ENCODE results near the gene DOCK10.
"Not testable (repeated sequence)": the region's sequence is repeated elsewhere in the genome, so short reads cannot be mapped to it uniquely, and the experiment has no call there.

The DOCK10 gene

DNA sequence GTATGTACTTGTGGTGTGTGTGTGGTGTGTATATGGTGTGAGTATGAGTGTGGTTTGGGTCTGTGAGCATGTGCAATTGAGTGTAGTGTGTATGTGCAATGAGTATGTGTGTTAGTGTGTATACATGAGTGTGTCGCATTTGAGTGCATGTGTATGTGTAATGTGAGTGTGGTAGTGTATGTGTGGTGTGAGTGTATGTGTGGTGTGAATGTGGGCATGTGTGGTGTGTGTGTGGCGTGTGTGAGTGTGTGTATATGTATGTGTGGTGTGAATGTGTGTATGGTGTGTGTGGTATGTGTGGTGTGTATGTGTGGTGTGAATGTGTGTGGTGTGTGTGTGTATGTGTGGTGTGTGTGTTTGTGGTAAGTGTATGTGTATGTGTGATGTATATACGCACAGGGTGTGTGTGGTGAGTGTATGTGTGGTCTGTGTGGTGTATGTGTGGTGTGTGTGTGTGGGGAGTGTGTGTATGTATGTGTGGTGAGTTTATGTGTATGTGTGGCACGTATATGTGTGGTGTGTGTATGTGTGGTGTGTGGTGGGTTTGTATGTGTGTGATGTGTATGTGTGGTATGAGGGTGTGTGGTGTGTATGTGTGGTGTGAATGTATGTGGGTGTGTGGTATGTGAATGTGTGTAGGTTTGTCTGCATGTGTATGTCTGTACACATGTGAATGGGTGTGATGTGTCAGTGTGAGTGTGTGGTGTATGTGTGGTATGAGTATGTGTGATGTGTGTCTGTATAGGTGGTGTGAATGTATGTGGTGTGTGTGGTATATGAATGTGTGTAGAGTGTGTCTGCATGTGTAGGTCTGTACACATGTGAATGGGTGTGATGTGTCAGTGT lies 123.4 kb downstream of the DOCK10 start (continued):
- no peak for TF ChIP-seq TSHZ2 (CRISPR knock-in tag; IDR thresholded peaks at IDR 0.05)
- TF ChIP-seq TOX (CRISPR knock-in tag; IDR thresholded peaks at IDR 0.05; ENCODE audit: borderline replicate concordance), result no peak
- no peak for TF ChIP-seq BACH2 (CRISPR knock-in tag; IDR thresholded peaks at IDR 0.05; ENCODE audit: borderline replicate concordance)
- no peak for TF ChIP-seq ZFP30 (CRISPR knock-in tag; IDR thresholded peaks at IDR 0.05)
- no peak for TF ChIP-seq OSR1 (CRISPR knock-in tag; IDR thresholded peaks at IDR 0.05)
- no peak for TF ChIP-seq GLIS3 (CRISPR knock-in tag; IDR thresholded peaks at IDR 0.05)
- TF ChIP-seq PATZ1 (CRISPR knock-in tag; IDR thresholded peaks at IDR 0.05; ENCODE audit: borderline replicate concordance), result no peak

DNA sequence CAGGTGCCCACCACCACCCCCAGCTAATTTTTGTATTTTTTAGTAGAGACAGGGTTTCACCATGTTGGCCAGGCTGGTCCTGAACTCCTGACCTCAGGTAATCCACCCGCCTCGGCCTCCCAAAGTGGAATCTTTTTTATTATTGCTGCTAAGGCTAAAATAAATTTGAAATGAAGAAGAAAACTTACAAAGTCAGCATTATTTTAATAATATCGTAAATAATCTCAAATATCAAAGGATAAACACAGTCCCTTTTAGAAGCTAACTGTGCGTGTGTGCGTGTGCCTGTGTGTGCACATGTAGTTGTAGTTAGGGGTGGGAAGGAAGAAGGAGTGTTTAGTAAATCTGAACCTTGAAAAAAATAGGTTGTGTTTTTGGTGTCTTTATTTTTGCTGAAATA lies 125.0 kb downstream of the DOCK10 start:
- ATAC-seq, result not testable (repeated sequence)

DNA sequence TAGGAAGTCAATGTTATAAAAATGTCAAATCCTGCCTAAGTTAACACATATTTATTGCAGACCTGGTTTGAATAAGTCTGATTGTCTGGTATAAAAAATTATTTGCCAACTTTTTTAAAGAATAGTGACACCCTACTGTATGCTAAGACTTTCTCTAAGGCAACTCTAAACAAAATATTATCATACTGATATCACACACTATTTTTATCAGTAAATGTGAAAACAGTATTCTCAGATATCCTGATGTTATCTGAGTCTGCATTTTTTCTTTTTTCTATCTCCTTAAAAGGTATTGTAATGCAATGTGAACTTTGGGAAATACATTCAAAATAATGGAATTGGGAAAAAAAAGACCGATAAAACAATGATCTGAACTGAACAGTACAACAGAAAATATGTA lies 127.1 kb downstream of the DOCK10 start:
- TF ChIP-seq ISL1 (CRISPR knock-in tag; IDR thresholded peaks at IDR 0.05), result no peak
- ATAC-seq, result peak; percentile 58

- TF ChIP-seq ZFP30 (CRISPR knock-in tag; IDR thresholded peaks at IDR 0.05), result no peak
- TF ChIP-seq, protein P1, sequence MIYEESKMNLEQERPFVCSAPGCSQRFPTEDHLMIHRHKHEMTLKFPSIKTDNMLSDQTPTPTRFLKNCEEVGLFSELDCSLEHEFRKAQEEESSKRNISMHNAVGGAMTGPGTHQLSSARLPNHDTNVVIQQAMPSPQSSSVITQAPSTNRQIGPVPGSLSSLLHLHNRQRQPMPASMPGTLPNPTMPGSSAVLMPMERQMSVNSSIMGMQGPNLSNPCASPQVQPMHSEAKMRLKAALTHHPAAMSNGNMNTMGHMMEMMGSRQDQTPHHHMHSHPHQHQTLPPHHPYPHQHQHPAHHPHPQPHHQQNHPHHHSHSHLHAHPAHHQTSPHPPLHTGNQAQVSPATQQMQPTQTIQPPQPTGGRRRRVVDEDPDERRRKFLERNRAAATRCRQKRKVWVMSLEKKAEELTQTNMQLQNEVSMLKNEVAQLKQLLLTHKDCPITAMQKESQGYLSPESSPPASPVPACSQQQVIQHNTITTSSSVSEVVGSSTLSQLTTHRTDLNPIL (CRISPR knock-in tag; IDR thresholded peaks at IDR 0.05; ENCODE audit: low read depth), result no peak
- no peak for TF ChIP-seq TCF4 (CRISPR knock-in tag; IDR thresholded peaks at IDR 0.05; ENCODE audit: borderline replicate concordance)
- TF ChIP-seq ZNF70 (CRISPR knock-in tag; IDR thresholded peaks at IDR 0.05), result no peak
- no peak for TF ChIP-seq PPARA (CRISPR knock-in tag; IDR thresholded peaks at IDR 0.05; ENCODE audit: borderline replicate concordance)
- peak; percentile 47 for ATAC-seq
Measured at GRCh38 chr2:224910574-224910925, 131.7 kb downstream of the DOCK10 start.

DNA sequence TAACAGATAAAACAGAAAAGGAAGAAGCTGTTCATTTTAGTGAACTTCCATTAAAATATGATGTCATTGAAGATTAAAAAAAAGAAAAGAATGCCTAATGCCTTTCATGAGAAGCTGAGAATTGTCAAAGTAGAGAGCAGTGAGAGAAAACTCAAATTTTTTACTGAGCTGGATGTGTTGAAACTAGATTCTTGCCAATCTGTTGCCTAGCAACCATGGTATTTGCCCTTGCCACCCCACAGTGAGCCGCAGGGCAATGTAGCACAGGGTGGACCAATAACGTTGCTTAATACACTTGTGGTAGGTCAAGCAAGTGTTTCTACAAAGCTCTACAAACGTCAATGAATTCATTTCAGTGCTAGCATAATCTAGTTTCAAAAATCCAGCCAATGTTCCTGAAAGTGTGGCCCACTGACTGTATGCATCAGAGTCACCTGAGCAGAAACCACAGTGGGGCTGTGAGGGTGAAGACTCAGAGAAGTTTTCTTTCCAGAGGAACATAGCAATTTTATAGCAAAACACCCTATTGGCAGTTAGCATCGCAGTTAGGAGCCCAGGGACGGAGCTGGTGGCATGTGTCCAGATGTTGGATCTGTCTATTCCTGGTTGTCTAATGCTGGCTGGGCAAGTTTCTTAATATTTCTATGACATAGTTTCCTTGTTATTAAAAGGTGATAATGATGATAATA lies 132.2 kb downstream of the DOCK10 start:
- ATAC-seq, result peak; percentile 84
- TF ChIP-seq ZC3H10 (CRISPR knock-in tag; IDR thresholded peaks at IDR 0.05) (no peak), TCF4 (CRISPR knock-in tag; IDR thresholded peaks at IDR 0.05; ENCODE audit: borderline replicate concordance) (peak; percentile 39; the same call in 1 of the 2 replicates)

- TF ChIP-seq TCF4 (CRISPR knock-in tag; IDR thresholded peaks at IDR 0.05; ENCODE audit: borderline replicate concordance) (no peak), OSR1 (CRISPR knock-in tag; IDR thresholded peaks at IDR 0.05) (no peak), ISL1 (CRISPR knock-in tag; IDR thresholded peaks at IDR 0.05) (no peak), BACH2 (CRISPR knock-in tag; IDR thresholded peaks at IDR 0.05; ENCODE audit: borderline replicate concordance) (no peak), PPARA (CRISPR knock-in tag; IDR thresholded peaks at IDR 0.05; ENCODE audit: borderline replicate concordance) (no peak), ARNTL (CRISPR knock-in tag; IDR thresholded peaks at IDR 0.05; ENCODE audit: borderline replicate concordance, low read depth) (no peak), ZNF565 (CRISPR knock-in tag; conservative IDR thresholded peaks at IDR 0.05; ENCODE audit: low read depth) (no peak), PATZ1 (CRISPR knock-in tag; IDR thresholded peaks at IDR 0.05; ENCODE audit: borderline replicate concordance) (no peak), SNAI2 (CRISPR knock-in tag; IDR thresholded peaks at IDR 0.05) (no peak), CSDC2 (CRISPR knock-in tag; IDR thresholded peaks at IDR 0.05) (no peak), RARB (CRISPR knock-in tag; IDR thresholded peaks at IDR 0.05) (no peak), TSHZ2 (CRISPR knock-in tag; IDR thresholded peaks at IDR 0.05) (no peak)
- TF ChIP-seq, protein P1 (CRISPR knock-in tag; IDR thresholded peaks at IDR 0.05; ENCODE audit: low read depth), result no peak
- ATAC-seq, result no peak
Measured at GRCh38 chr2:224908818-224909217, 133.4 kb downstream of the DOCK10 start.
